ENCODE results near the gene MAP3K2. TPM values are rescaled to one million over a fixed set of nuclear protein-coding genes. Genes with fewer than 3 reads are reported as not detected.

Gene MAP3K2
- total and polyA plus RNA-seq, 2 donors (not counting 3 experiments of a cell fraction or from before 2014, with no cell fraction given): 3.4 to 25.7 TPM

DNA sequence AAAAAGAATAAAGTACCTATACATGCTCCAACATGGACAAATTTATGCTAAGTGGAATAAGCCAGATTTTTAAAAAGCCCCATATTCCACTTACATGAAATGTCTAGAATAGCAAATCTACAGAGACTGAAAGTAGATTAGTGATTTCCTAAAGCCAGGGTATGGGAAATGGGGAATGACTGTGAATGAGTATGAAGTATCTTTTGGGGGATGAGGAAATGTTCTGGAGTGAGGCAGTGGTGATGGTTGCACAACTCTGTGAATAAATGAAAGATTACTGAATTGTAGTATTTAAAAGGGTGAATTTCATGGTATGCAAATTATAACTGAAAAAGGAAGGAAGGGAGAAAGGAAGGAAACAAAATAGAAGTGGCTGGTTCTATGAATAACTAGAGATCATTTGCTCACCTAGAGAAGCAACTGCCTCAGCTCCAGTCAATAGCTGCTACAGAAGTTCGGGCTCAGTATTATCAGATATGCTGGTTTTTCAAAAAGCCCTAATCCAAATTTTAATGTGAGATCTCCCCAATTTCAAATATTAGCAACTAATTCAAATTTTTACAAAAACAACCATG, 39.3 kb downstream of the MAP3K2 start:
- no peak for FAIRE-seq
- H3K27ac ChIP-seq (ENCODE audit: insufficient read depth, low read depth, low read length): no peak overlapping the region
- H3K9ac ChIP-seq (replicated peaks; ENCODE audit: extremely low read depth, insufficient read depth, low read length): no peak overlapping the region
- H4K20me1 ChIP-seq (replicated peaks; ENCODE audit: control insufficient read depth, extremely low read depth, insufficient read depth, low read length): peaks cover 3% of the 10 kb centered on the region
- H3K9me1 ChIP-seq (replicated peaks; ENCODE audit: control insufficient read depth, extremely low read depth, insufficient read depth, low read length): no peaks in the 10 kb centered on the region
- no peak overlapping the region for H2AFZ ChIP-seq (ENCODE audit: low read depth, low read length)
- POLR2A ChIA-PET: no interaction called here
- no peaks in the 10 kb centered on the region for H3K9me3 ChIP-seq (replicated peaks; ENCODE audit: control insufficient read depth, insufficient read depth, low read length)
- dilution Hi-C loops (cut with MboI; ENCODE audit: extremely low pct_ligation_motif_present, low sequenced_read_pairs) (no loop called here), intact Hi-C loops (cut with micrococcal nuclease) (no loop called here)
- H3K27me3 ChIP-seq (ENCODE audit: control insufficient read depth in 2 of 2, insufficient read depth in 2 of 2, low read length in 2 of 2): no peaks in the 10 kb centered on the region
- peaks cover 48% of the 10 kb centered on the region for H3K79me2 ChIP-seq (ENCODE audit: control insufficient read depth, insufficient read depth, low read length)
- no peaks in the 10 kb centered on the region for H3K4me1 ChIP-seq (ENCODE audit: control insufficient read depth, extremely low read depth, insufficient read depth, low read length)
- no peak for DNase-seq (ENCODE audit: low read depth, low spot score)
- CTCF ChIA-PET: no interaction called here
- H3K36me3 ChIP-seq (ENCODE audit: control insufficient read depth in 2 of 2, extremely low read depth in 1 of 2, insufficient read depth in 2 of 2, low read length in 2 of 2): no peaks in the 10 kb centered on the region
- H3K4me3 ChIP-seq (replicated peaks in 1 of 3; ENCODE audit: insufficient read depth in 1 of 3, low read depth in 1 of 3, low read length in 3 of 3): no peak overlapping the region
- BruUV-seq (replicated peaks): no TSS peak
- H3K4me2 ChIP-seq (ENCODE audit: insufficient read depth, low read length): no peak overlapping the region
- no peak for TF ChIP-seq POLR2A (IDR thresholded peaks at IDR 0.05; ENCODE audit: low read depth, low read length)
- no peak for TF ChIP-seq POLR2AphosphoS5 (IDR thresholded peaks at IDR 0.05; ENCODE audit: insufficient read depth, low read depth, low read length)
- no peak for TF ChIP-seq CTCF (IDR thresholded peaks at IDR 0.05; ENCODE audit: extremely low read depth in 1 of 2, insufficient read depth in 1 of 2, low read depth in 1 of 2, low read length in 2 of 2)
- no peak for TF ChIP-seq JUN (IDR thresholded peaks at IDR 0.05; ENCODE audit: borderline replicate concordance, insufficient read depth, insufficient read length, low read depth)
- TF ChIP-seq MYC (IDR thresholded peaks at IDR 0.05; ENCODE audit: low read depth, low read length): no peak

- ChIA-PET POLR2A (no interaction called here), CTCF (no interaction called here)
- H3K27ac ChIP-seq (ENCODE audit: insufficient read depth, low read depth, low read length): no peak overlapping the region
- no peak overlapping the region for H3K4me2 ChIP-seq (ENCODE audit: insufficient read depth, low read length)
- DNase-seq (ENCODE audit: low read depth, low spot score) (no peak), FAIRE-seq (no peak)
- no peaks in the 10 kb centered on the region for H3K4me1 ChIP-seq (ENCODE audit: control insufficient read depth, extremely low read depth, insufficient read depth, low read length)
- TF ChIP-seq MYC (IDR thresholded peaks at IDR 0.05; ENCODE audit: low read depth, low read length) (no peak), JUN (IDR thresholded peaks at IDR 0.05; ENCODE audit: borderline replicate concordance, insufficient read depth, insufficient read length, low read depth) (no peak), CTCF (IDR thresholded peaks at IDR 0.05; ENCODE audit: extremely low read depth in 1 of 2, insufficient read depth in 1 of 2, low read depth in 1 of 2, low read length in 2 of 2) (no peak), GATA2 (IDR thresholded peaks at IDR 0.05; ENCODE audit: insufficient read depth, insufficient read length, low read depth, low read length) (no peak), POLR2A (IDR thresholded peaks at IDR 0.05; ENCODE audit: low read depth, low read length) (no peak), EZH2 (IDR thresholded peaks at IDR 0.05; ENCODE audit: borderline replicate concordance, low read depth, low read length, severe bottlenecking) (no peak), POLR2AphosphoS5 (IDR thresholded peaks at IDR 0.05; ENCODE audit: insufficient read depth, low read depth, low read length) (no peak), FOS (IDR thresholded peaks at IDR 0.05; ENCODE audit: borderline replicate concordance, insufficient read depth, low read length) (no peak)
- TF ChIP-seq, protein P1, sequence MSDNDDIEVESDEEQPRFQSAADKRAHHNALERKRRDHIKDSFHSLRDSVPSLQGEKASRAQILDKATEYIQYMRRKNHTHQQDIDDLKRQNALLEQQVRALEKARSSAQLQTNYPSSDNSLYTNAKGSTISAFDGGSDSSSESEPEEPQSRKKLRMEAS (IDR thresholded peaks at IDR 0.05; ENCODE audit: insufficient read depth, insufficient read length): no peak
- peaks cover 3% of the 10 kb centered on the region for H4K20me1 ChIP-seq (replicated peaks; ENCODE audit: control insufficient read depth, extremely low read depth, insufficient read depth, low read length)
- H3K9me3 ChIP-seq (replicated peaks; ENCODE audit: control insufficient read depth, insufficient read depth, low read length): no peaks in the 10 kb centered on the region
- no peaks in the 10 kb centered on the region for H3K27me3 ChIP-seq (ENCODE audit: control insufficient read depth in 2 of 2, insufficient read depth in 2 of 2, low read length in 2 of 2)
- no peaks in the 10 kb centered on the region for H3K9me1 ChIP-seq (replicated peaks; ENCODE audit: control insufficient read depth, extremely low read depth, insufficient read depth, low read length)
- BruUV-seq (replicated peaks): no TSS peak
- H2AFZ ChIP-seq (ENCODE audit: low read depth, low read length): no peak overlapping the region
- dilution Hi-C loops (cut with MboI; ENCODE audit: extremely low pct_ligation_motif_present, low sequenced_read_pairs): no loop called here
- intact Hi-C loops (cut with micrococcal nuclease): no loop called here
- no peak overlapping the region for H3K9ac ChIP-seq (replicated peaks; ENCODE audit: extremely low read depth, insufficient read depth, low read length)
- H3K4me3 ChIP-seq (replicated peaks in 1 of 3; ENCODE audit: insufficient read depth in 1 of 3, low read depth in 1 of 3, low read length in 3 of 3): no peak overlapping the region
- peaks cover 48% of the 10 kb centered on the region for H3K79me2 ChIP-seq (ENCODE audit: control insufficient read depth, insufficient read depth, low read length)
- H3K36me3 ChIP-seq (ENCODE audit: control insufficient read depth in 2 of 2, extremely low read depth in 1 of 2, insufficient read depth in 2 of 2, low read length in 2 of 2): no peaks in the 10 kb centered on the region
Observed at GRCh38 chr2:127347734-127348392, 39.9 kb downstream of the MAP3K2 start.
